Astrocyte (in vitro differentiated cells and primary cell): ENCODE data around the gene KLHL15.

Experiments used
- EZH2 ChIP-seq: IDR thresholded peaks from 2 replicates; pipeline ENCODE4 v1.6.1; 2012; ENCODE audit warnings: mild to moderate bottlenecking, low read length, inconsistent platforms; ENCODE audit not compliant: insufficient read depth
- TF ChIP-seq, protein P1 (sequence below): IDR thresholded peaks from 2 replicates; pipeline ENCODE4 v1.5.1; 2011; ENCODE audit warnings: low read depth, mild to moderate bottlenecking, inconsistent platforms, low read length, moderate library complexity; ENCODE audit not compliant: insufficient read depth

DNA sequence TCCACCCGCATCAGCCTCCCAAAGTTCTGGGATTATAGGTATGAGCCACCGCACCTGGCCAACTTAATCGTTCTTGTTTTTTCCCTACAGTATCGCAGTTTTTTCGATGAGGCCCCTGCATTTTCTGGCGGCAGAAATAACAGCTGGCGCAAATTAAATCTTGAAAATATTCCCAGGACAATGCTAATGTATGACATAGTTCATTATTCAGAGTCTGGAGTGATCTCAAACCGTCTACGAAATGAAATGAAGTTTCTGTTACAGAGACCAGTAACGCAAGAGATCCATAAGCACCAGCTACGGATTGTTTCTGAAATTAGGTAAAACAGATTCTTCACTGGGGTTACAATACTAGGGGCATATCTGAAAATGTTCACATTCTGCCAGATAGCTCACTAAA, 91.9 kb downstream of the KLHL15 start:
- TF ChIP-seq, protein P1, sequence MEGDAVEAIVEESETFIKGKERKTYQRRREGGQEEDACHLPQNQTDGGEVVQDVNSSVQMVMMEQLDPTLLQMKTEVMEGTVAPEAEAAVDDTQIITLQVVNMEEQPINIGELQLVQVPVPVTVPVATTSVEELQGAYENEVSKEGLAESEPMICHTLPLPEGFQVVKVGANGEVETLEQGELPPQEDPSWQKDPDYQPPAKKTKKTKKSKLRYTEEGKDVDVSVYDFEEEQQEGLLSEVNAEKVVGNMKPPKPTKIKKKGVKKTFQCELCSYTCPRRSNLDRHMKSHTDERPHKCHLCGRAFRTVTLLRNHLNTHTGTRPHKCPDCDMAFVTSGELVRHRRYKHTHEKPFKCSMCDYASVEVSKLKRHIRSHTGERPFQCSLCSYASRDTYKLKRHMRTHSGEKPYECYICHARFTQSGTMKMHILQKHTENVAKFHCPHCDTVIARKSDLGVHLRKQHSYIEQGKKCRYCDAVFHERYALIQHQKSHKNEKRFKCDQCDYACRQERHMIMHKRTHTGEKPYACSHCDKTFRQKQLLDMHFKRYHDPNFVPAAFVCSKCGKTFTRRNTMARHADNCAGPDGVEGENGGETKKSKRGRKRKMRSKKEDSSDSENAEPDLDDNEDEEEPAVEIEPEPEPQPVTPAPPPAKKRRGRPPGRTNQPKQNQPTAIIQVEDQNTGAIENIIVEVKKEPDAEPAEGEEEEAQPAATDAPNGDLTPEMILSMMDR, result no peak
- no peak for TF ChIP-seq EZH2
